Amniotic stem cell (primary cell): ENCODE measurements around the gene STRADA.
A peak's percentile ranks its signal among the peaks of the same experiment; 100 is the strongest.

Experiments
- DNase-seq: peaks from one replicate; lab custom pipeline; 2025; lab: John Stamatoyannopoulos, UW

Gene STRADA

DNA sequence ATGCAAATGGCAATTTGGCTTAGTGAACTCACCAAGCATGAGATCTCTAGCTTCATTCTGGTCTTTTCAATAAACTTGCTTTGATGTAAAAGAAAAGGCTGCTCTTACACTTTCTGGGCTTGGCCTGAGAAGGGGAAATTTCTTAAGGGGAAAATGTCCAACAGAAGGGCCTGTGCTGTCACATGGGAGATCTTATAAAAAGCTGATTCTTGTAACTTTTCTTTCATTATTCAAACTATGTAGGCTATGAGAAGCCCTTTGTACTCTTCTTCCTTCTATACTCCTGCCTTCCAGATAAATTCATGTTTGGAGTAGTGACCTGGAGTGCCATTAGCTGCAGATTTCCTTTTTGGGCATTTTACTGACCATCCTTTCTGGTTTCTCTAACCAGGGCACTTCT, 58.6 kb downstream of the STRADA start:
- no peak for DNase-seq

DNA sequence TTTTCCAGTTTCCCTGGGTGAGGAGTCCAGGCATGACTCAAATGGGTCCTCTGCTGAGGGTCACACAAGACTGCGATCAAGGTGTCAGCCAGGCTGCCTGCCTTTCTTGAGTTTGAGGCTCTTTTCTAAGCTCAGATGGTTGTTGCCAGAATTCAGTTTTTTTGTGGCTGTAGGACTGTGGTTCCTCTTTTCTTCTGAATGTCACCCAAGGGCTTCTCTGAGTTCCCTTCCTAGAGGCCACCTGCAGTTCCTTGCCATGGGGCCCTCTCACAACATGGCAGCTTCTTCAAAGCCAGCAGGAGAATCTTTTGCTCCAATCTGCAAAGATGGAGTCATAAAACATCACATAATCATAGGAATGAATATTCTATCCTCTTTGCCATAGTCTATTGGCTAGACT, 59.2 kb downstream of the STRADA start:
- no peak for DNase-seq

DNA sequence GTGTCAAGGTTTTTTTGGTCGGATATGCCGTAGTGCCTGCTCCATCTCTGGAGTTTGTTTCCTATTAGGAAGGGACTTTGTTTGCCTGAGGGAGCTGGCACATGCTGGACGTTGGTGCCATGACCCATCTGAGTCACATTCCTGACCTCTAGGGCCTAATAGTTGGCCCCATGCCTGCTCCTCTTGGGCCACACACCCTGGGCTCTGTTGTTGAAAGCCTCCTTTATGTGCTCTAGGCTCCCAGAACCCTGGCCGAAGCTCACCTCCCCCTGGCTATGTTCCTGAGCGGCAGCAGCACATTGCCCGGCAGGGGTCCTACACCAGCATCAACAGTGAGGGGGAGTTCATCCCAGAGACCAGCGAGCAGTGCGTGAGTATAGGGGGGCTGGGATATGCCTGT, 60.1 kb downstream of the STRADA start:
- no peak for DNase-seq

DNA sequence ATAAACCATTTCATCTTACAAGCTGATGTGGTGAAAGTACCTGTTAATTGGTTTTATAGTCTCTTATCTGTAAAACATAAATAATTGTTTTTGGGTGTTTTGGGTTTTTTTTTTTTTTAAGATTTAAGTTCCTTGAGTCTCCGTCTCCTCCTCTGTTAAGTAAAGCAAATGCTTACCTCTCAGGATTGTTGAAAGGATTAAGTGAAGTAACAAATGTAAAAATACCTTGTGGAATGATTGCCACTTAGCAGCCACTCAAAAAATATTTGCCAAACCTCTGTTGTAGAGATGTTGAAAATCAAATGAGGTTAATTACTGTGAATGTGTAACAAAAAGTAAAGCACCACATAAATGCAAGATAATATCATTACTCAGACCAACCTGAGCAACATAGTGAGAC, 60.9 kb downstream of the STRADA start:
- no peak for DNase-seq

DNA sequence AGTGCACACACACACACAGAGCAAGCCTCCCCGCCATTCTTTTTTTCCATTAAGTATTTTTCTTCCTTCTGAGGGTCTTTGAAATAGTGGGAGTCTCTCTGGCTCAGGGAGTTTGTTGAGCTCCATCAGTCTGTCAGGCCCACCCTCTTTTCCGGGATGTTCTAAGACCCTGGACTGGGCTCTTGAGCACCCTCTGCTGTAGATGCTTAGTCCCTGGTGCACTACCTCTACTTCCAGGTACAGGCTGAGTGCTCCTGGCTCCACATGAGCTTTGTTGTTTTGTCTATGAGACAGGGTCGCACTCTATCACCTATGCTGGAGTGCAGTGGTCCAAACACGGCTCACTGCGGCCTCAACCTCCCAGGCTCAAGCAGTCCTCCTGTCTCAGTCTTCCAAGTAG, 62.4 kb downstream of the STRADA start:
- DNase-seq: no peak

DNA sequence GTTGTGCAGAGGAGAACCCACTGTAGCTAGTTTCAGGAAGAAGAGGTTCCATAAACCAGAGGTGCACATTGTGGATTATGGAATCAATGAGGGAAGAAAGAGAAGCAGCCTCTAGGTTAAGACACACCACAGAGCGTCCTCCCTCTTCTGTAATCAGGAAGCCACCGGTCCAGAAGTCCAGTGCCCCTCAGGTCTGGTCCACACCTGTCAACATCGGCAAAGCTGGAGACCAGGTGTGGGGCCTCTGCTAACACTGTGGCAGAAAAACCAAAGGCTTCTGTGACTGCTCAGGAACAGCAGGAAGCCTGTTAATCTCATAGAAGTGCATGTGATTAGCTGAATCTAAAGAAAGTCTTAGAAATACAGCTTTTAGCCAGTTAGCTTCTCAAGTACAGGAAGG, 65.0 kb downstream of the STRADA start:
- DNase-seq: no peak

DNA sequence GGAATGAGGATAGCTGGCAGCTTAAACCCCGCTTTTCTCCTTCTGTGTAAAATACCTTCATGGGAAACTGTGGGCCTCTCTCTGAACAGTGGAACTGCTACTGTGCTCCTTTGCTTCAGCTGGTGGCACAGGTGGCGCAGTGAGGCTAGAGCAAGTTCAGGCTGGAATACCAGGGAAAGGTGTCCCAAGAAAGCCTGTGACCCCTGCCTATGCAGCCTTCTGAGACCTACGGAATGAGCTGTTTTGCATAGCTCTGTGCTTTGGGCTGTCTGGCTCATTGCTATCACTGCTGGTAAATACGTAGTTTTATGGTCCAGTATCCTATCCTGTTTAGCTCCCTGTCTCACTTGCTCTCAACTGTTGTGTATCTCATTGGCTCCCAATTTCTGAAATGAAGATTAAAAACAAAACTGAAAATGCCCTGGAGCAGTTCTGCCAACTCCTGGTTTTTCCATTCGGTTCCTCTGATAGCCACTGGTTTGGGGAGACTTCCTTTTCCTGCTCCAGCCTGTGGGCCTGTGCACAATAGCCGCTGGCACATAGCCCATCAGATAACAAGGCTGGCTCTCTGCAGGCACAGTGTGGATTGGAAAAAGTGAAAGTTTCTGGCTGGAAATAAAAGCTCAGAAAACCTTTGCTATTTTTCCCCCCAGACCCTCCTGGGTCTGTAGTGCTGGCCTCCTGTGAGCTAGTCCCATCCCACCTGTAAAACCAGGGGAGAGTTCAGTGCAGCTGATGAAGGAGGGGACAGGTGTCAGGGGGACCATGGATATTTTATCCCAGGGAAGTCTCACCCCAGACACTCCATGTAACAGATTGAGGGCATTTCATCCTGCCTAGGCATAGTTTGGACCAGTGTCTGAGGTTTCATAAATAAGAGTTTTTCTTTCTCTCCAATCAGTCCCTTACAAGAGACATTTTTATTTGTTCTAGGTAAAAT, 65.7 kb downstream of the STRADA start:
- DNase-seq: peak; percentile 73

DNA sequence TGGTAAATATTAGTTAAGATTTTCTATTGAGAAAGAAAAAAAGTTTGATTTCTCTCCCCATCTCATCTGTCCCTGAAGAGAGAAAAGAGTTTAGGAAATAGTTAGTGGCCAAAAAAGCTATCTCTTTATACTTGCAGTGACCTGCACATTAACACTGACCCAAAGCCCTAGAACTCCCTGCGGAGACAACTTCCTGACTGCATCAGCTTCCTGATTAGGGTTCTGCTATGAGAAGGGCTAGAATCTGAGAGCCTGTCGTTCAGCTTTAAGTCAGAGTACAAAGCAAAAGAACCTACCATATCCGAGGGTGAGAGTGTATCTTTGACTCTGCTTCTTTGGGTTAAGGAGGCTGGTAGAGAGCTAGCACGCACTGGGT, 66.4 kb downstream of the STRADA start:
- no peak for DNase-seq

DNA sequence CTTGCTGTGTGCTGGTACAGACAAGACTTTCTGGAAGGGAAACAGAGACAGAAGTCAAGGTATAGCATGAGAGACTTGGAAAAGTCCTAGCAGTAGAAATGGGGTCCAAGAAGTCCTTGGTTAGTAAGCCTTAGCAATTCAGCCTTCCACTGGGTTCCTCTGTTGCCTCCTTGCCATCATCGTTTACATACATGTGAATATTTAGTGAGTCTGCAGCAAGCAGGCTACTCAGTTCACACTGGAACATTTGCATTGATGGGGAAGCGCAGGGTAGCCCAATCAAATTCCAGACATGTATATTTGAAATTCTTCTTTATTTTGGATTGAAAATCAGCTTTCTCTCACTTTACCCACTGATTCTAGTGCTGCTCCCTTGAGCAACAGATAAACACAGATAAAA, 68.7 kb downstream of the STRADA start:
- DNase-seq: no peak

DNA sequence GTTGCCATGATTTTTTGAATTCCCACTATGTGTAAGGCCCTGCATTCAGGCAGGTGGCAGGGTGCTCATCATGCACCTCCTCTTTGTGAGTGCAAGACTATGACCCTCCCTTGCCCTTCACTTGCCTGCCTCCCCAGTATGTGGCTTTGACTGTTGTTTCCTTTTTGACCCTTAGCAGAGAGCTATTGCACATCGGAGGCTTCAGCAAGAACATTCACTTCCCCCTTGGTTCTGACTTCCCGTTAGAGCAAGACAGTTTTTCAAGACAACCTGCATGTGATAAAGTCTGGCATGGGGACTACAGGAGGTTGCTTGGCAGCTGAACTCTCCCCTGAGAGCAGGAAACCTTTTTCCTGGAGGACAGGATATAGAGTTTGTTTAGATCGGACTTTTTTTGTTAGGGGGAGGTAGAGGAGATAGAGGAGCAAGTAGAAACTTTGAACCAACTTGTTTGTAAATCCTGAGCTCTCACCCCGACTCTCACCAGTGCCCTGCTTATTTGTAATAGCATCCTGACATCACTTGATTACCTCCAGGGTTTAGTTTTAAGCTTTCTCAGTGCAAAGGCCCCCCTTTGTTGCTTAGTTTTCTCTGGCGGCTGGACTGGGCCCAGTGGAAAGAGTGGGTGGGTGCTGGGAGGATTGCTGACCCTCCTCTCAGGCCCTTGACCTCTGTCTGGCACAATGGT, 75.9 kb downstream of the STRADA start:
- no peak for DNase-seq

DNA sequence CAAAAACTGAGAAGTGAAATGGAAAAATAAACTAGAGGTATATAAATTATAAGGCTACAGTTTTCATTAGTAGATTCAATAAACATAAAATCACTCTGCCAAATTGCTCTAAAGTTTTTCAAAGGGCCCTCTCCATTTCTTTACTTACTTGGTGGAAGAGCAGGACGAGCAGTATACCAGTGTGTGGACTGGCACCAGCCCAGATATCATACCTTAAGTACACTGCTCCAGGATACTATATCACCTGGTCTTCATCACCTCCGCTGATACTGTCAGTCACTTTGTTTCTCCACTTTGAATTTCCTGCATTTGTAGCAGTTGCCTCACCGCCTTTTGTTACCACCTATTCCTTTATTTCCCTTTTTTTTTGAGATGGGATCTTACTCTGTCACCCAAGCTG, 81.7 kb downstream of the STRADA start:
- no peak for DNase-seq

DNA sequence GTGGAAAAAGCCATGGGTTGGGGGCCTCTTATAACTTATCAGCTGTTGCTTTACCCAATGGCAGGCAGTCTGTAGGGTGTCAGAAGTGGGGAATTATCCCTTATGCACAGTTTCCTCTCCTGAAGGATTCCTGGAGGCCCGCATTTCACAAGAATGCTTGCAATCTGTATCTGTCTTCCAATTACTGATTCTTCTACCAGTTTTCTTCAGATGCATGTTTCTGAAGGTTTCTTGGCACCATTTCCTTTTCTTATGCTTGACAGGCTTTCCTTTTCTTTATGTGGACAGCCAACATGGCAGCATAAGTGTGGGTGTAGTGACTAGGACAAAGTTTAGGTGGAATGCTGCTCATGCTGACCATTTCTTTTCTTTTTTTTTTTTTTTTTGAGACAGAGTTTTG, 83.2 kb downstream of the STRADA start:
- DNase-seq: no peak

DNA sequence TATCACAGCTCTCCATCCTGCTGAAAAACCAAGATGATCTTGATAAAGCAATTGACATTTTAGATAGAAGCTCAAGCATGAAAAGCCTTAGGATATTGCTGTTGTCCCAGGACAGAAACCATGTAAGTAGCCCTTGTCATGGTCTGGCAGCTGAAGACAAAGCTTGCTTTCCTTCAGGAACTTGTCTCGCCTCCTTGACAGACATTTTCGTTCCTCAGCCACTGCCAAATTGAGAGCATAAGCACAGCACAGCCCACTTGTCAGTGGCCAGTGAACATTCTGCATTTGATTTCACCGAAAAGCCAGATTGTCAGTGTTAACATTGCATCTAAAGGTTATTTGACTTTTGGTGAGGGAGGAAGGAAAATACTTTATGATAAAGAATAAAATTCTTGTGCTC, 83.8 kb downstream of the STRADA start:
- no peak for DNase-seq

DNA sequence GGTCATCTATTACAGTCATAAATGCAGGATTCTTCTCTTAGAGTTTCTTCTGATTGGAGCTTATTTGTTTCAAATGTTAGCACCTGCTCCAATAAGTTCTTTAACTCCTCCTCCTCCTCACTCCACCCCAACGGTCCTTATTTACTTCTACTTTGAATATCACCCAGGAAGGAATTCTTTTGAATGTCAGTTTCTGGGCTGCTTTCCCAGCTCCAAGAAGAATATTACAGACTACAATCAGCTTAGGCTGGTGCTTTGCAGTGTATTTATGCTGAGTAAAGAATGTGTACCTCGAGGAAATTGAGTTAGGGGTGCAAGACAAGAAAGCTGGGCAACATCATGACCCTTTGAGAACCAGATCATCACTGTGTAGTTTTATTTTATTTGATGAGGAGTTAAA, 88.5 kb downstream of the STRADA start:
- DNase-seq: no peak
